GM19351 (cell line): Measurements from ENCODE around the gene UNC119B.

Experiments
- ATAC-seq: cut with Tn5 transposase; IDR thresholded peaks from one replicate; pipeline ENCODE4 v1.9.1; 2021; ENCODE audit warnings: mild to moderate bottlenecking, moderate library complexity; ENCODE audit not compliant: unreplicated experiment

UNC119B gene

GRCh38 chr12:120687578-120688289, 22.5 kb upstream of the UNC119B start:
- no peak for ATAC-seq

DNA sequence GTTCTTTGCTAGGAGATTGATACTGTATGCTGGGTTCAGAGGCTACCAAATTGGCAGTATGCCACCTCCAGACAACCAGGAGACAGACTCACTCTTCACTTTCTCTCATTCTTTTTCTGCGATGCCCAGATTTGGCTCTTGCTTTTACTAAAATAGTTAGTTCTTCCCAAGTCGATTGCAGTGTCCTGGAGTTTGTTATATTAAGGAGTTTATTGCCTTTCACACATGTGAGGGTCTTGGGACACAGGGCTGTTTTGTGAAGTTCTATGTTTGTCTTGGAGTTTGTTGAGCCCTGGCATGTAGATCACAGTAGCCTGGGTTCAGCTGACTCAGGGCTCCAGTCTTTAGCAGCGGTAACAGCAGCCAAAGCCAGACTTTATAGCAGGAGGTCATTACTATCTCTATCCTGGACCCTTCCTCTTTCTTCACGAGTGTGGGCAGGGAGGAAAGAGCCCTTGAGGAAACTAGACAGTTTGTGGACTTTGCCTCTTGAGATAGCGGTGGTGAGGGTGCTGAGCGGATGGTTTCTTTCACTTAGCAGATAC, 21.7 kb upstream of the UNC119B start:
- no peak for ATAC-seq

DNA sequence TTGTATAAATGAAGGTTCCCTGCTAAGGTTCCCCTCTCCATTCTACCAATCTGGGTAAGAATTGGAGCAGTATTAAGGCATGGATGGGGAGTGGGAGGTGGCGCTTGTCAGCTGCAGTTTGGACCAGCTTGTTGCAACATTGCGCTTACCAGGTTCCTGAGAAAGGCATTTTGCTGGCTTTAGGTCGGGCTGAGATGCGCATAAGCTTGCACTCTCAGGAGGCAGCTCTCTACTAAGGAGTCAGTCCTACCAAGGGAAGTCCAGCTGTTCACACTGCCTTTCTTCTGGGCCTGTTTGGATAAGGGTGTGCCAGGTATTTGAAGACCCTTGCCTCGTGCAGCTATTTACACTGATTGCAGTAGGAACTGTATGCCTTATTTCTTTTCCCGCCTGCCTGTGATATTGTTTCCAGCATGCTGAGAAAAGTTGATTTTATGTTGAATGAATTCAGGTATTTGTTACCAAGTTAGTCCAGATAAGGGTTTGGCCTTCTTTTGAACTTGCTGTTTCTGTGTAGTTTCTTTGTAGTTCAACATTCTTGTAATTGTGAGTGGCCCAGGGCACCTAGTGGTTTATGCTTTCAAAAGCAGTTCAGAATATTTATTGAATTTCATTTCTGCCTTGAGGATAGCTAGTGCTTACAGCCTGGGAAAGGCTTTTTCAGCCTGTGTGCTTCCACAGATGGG, 20.7 kb upstream of the UNC119B start:
- no peak for ATAC-seq

GRCh38 chr12:120690083-120690450, 20.2 kb upstream of the UNC119B start:
- no peak for ATAC-seq

DNA sequence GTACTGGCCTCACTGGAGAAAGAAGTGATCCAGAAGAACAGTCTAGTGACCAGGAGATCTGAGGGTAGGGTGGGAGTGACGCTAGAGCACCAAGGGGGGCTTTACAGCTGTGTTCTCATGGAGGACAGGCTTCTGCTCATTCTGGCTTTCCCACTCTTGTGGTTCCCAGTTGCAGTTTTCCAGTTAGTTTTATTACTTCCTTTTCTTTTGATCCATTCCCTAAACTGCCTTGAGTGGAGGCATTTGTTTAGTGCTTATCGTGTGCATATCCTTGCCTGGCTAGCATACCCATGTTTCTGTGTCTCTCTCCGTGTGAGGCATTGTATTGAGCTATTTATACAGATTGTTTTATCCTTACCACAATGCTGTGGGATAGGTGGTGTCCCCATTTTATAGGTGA, 19.3 kb upstream of the UNC119B start:
- ATAC-seq: no peak

DNA sequence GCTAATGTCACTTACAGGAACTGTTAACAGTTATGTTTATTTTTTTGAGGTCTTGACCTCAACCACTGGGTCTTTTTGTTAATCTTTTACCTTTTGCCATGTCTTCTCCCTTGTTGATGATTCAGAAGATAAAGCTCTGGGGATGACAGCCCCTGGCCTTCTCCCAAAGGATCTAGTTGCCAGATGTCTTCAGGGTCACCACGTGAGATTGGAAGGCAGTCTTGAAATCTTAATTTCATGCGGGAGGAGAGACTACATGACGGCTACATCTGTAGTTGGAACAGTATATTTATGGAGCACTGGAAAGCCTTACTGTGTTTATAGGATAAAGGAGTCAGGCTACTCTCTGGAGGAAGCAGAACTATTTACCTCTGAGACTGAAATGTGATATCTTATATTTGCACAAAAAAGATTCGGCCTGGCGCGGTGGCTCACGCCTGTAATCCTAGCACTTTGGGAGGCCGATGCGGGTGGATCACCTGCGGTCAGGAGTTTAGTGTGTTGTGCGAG, 17.7 kb upstream of the UNC119B start:
- no peak for ATAC-seq

GRCh38 chr12:120693848-120694247, 16.4 kb upstream of the UNC119B start:
- no peak for ATAC-seq

DNA sequence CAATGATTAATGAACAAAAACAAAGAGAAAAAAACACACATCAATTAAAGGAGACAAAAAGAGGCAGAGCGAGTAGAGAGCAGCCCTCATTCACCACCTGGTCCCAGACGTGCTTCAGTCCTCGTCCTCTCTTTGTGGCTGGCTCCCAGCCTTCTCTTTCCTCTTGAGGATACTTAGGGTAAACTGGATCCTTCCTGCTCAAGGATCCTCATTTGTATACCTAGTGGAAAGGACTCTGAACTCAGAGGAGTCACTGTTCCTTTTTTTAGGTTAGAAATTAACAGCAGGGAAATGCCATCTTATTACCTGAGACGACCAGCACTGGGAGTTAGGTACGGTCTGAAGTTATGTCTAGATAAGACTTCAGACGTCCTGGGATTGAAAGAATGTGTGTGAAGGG, 13.6 kb upstream of the UNC119B start:
- ATAC-seq: no peak

DNA sequence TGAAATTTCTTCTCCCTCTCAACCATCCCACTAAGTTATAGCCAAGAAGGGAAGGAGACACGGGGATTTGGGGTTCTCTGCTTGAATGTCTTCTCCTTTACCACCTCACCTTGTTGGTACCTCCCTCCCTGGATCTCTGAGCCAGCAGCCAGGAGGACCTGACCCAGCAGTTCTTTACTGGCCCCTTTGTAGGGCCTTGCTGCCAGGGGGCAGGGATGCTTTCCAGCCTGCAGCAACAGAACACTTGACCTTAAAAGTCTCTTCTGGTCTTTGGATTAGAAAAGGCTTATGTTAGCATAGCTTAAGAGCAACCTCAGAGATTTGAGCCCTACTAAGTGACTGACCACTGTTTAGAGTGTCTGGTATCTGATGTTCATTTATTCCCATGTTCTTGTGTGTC, 12.9 kb upstream of the UNC119B start:
- ATAC-seq: no peak

GRCh38 chr12:120698665-120699064, 11.6 kb upstream of the UNC119B start:
- ATAC-seq: no peak

GRCh38 chr12:120699553-120699952, 10.7 kb upstream of the UNC119B start:
- ATAC-seq: no peak

DNA sequence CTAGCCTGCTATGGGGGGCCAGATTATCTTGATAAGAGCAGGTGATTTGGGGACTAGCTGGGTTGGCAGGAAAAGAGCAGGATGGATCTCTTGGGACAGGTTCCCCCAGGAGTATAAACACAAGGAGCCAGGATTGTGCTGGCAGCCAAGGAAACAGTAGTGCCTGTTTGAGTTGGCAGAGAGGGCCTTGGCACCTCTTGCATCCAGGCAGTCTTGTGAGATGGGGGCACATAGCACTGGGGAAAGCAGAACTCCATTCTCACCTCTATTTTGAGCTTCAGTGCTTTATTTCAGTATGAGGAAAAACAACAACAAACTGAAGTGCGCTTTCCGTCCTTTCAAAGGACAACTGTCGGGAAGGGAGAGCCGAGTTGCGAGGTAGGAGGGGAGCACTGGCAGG, 9.4 kb upstream of the UNC119B start:
- no peak for ATAC-seq

DNA sequence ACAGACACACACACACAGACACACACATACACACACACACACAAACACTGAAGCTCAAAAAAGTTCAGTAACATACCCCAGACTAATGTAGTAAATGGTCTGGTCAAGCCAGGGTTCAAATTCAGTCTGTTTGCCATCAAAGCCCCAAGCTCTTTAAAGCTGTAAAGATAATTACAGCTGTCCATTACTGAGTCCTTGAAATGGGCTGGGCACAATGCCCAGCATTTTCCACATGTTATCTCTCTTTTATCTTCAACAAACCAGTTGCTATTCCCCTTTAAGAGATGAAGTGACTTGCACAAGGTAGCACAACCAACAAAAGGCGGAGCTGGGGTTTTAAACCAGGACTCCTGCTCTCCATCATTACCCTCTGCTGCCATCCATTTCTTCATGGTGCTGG, 7.6 kb upstream of the UNC119B start:
- ATAC-seq: no peak

DNA sequence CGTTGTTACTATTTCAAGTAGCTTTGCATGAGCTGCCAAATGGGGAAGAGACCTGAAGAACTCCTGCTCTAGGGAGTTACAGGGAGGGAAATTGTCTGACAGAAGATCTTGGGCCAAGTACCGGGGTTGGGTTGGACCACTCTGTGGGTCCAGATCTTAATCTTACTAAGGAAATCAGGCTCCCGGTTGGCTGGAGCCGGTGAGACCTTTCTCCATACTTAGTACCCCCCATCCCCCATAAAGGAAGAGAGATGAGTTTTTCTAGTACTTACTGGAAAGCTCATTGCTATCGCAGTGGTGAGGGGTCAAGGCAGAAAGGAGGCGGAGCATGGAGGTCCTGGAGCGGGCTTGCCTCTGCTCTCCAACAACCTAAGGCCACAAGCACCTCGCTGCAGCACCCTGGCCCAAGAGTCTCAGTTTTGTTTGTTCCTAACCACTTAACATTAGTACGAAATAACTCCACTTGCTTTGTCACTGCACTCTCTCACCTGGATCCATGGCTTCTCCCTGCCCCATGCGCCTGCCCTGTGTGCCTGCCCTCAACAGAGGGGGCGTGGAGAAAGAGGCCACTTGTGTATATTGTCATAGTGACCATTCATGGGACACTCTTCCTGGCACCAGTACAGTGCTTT, 6.8 kb upstream of the UNC119B start:
- ATAC-seq: no peak

GRCh38 chr12:120705618-120706017, 4.6 kb upstream of the UNC119B start:
- no peak for ATAC-seq

- no peak for ATAC-seq
Observed at GRCh38 chr12:120706029-120706428, 4.2 kb upstream of the UNC119B start.

GRCh38 chr12:120708651-120709050, 1.6 kb upstream of the UNC119B start:
- no peak for ATAC-seq

DNA sequence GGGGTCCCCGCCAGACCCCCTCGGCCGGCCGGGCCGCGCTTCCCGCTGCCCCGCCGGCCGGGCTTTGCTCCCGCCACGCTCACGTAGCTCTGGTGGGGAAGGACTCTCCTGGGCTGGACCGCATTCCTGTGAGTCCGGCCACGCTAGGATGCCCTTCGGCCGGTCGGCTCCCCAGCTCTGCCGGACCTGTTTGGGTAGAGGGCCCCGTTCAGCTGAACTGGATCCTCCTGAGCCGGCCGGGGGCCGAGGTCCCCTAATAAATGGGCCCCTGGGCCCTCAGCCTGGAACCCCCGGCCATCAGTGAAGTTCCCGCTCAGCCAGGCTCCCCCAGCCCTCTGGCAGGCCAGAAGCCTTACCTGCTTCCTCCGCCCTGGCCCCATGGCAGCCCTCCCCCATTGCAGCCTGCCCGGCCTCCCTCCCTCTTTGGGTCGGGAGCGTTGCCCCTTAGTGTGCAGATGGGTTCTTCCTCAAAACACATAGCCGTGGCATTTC, 593 bp downstream of the UNC119B start:
- ATAC-seq: peak; percentile 35

GRCh38 chr12:120711411-120711810, 1.2 kb downstream of the UNC119B start:
- ATAC-seq: no peak

GRCh38 chr12:120712610-120713009, 2.4 kb downstream of the UNC119B start:
- ATAC-seq: no peak

DNA sequence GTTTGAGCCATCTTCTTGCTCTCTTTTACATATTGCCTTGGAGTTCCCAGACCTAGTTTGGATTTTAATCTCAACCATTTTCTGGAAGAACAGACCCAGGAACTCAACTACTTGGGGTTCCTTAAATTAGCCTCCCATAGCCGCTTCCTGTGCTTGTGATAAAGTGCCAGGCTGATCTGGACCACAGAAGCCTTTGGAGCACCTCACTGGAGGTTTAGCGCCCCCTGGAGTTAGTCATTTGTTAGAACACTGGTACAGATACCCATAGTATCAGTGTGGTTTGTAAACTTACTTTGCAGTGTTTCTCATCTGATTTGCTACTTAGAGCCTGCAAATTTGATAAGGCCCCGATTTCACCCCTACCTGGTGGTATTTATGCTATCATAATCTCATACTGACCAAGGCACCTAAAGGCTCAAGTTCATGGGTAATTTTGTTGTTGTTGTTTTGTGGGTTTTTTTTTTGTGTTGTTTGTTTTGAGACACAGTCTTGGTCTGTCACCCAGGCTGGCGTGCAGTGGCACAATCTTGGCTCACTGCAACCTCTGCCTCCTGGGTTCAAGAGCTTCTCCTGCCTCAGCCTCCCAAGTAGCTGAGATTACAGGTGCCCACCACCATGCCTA, 3.7 kb downstream of the UNC119B start:
- no peak for ATAC-seq
